SW 1271 (cell line): Measurements from ENCODE around the gene PNKD.
"Not testable (repeated sequence)": the region's sequence is repeated elsewhere in the genome, so short reads cannot be mapped to it uniquely, and the experiment has no call there.

Experiments used
- DNase-seq, 2 experiments: peaks; one replicate each; lab custom pipeline; 2025; lab: John Stamatoyannopoulos, UW

Gene PNKD

GRCh38 chr2:218273214-218273907 is 3.0 kb downstream of the PNKD start:
- not testable (repeated sequence) for DNase-seq

GRCh38 chr2:218273908-218274249 is 3.6 kb downstream of the PNKD start:
- DNase-seq, result no peak

GRCh38 chr2:218274586-218274985 is 4.3 kb downstream of the PNKD start:
- DNase-seq, result no peak

GRCh38 chr2:218275371-218276072 is 5.2 kb downstream of the PNKD start:
- no peak for DNase-seq

GRCh38 chr2:218276986-218277755 is 6.9 kb downstream of the PNKD start:
- no peak for DNase-seq

- no peak for DNase-seq
Measured at GRCh38 chr2:218277921-218278320, 7.6 kb downstream of the PNKD start.

GRCh38 chr2:218278531-218279360 is 8.4 kb downstream of the PNKD start:
- DNase-seq, result no peak

GRCh38 chr2:218280260-218280870 is 10.0 kb downstream of the PNKD start:
- DNase-seq, result no peak

GRCh38 chr2:218281449-218281848 is 11.1 kb downstream of the PNKD start:
- no peak for DNase-seq

GRCh38 chr2:218282173-218282991 is 12.1 kb downstream of the PNKD start:
- DNase-seq, result no peak

GRCh38 chr2:218284106-218284811 is 13.9 kb downstream of the PNKD start:
- no peak for DNase-seq

GRCh38 chr2:218285604-218286003 is 15.3 kb downstream of the PNKD start:
- DNase-seq, result no peak

- DNase-seq, result peak; percentile 84 to 96
Measured at GRCh38 chr2:218286570-218287459, 16.5 kb downstream of the PNKD start.

GRCh38 chr2:218289639-218290315 is 19.5 kb downstream of the PNKD start:
- DNase-seq, result no peak

- DNase-seq, result no peak
Measured at GRCh38 chr2:218290316-218291261, 20.3 kb downstream of the PNKD start.

- no peak for DNase-seq
Measured at GRCh38 chr2:218291318-218292047, 21.2 kb downstream of the PNKD start.
